BLaER1 (cell line): ENCODE data around the gene TTC39B.
"Not testable (repeated sequence)": the region's sequence is repeated elsewhere in the genome, so short reads cannot be mapped to it uniquely, and the experiment has no call there.

Experiments used
- H3K27ac ChIP-seq: shearing (Covaris generic); formaldehyde crosslinking; 2 replicates; pipeline ENCODE4 v1.8.1; 2022
- H3K27me3 ChIP-seq: shearing (Covaris generic); formaldehyde crosslinking; 2 replicates; pipeline ENCODE4 v1.8.1; 2022
- H3K36me3 ChIP-seq: shearing (Covaris generic); formaldehyde crosslinking; 2 replicates; pipeline ENCODE4 v1.8.1; 2022
- H3K4me1 ChIP-seq: shearing (Covaris generic); formaldehyde crosslinking; 2 replicates; pipeline ENCODE4 v1.8.1; 2022
- H3K4me2 ChIP-seq: shearing (Covaris generic); formaldehyde crosslinking; 2 replicates; pipeline ENCODE4 v1.8.1; 2022
- H3K4me3 ChIP-seq: shearing (Covaris generic); formaldehyde crosslinking; 2 replicates; pipeline ENCODE4 v1.8.1; 2022
- H3K9ac ChIP-seq: shearing (Covaris generic); formaldehyde crosslinking; 2 replicates; pipeline ENCODE4 v1.8.1; 2022
- H3K9me3 ChIP-seq: shearing (Covaris generic); formaldehyde crosslinking; 2 replicates; pipeline ENCODE4 v1.8.1; 2022
- H4K20me1 ChIP-seq: shearing (Covaris generic); formaldehyde crosslinking; 2 replicates; pipeline ENCODE4 v1.8.1; 2022
- Cebpa-rat ChIP-seq: shearing (Covaris generic); IDR thresholded peaks from 2 replicates; pipeline ENCODE4 v1.8.1; 2022

The TTC39B gene

GRCh38 chr9:15235658-15236057, 71.4 kb downstream of the TTC39B start:
- Histone ChIP-seq H4K20me1 (no peaks in the 10 kb centered on the region), H3K4me1 (peaks cover 8% of the 10 kb centered on the region), H3K9me3 (peaks cover 56% of the 10 kb centered on the region), H3K4me2 (no peak overlapping the region), H3K27ac (no peak overlapping the region), H3K27me3 (no peaks in the 10 kb centered on the region), H3K36me3 (no peaks in the 10 kb centered on the region), H3K4me3 (no peak overlapping the region), H3K9ac (no peak overlapping the region)
- TF ChIP-seq Cebpa-rat: no peak

- H3K9ac ChIP-seq, H4K20me1 ChIP-seq, H3K27me3 ChIP-seq: not testable (repeated sequence)
Measured at GRCh38 chr9:15233941-15234490, 73.0 kb downstream of the TTC39B start.

GRCh38 chr9:15232706-15233280, 74.2 kb downstream of the TTC39B start:
- H4K20me1 ChIP-seq, H3K27ac ChIP-seq, H3K4me3 ChIP-seq, H3K27me3 ChIP-seq, H3K4me1 ChIP-seq, H3K4me2 ChIP-seq, H3K36me3 ChIP-seq, H3K9ac ChIP-seq: not testable (repeated sequence)
- peaks cover 52% of the 10 kb centered on the region for H3K9me3 ChIP-seq

More at GRCh38 chr9:15233941-15234490, 73.0 kb downstream of the TTC39B start:
- not testable (repeated sequence) for H3K27ac ChIP-seq, H3K4me2 ChIP-seq, H3K4me3 ChIP-seq, H3K36me3 ChIP-seq, H3K4me1 ChIP-seq
- H3K9me3 ChIP-seq: peaks cover 56% of the 10 kb centered on the region

GRCh38 chr9:15231788-15232635, 75.0 kb downstream of the TTC39B start:
- no peaks in the 10 kb centered on the region for H3K36me3 ChIP-seq
- H3K4me1 ChIP-seq: no peaks in the 10 kb centered on the region
- H3K4me3 ChIP-seq: no peak overlapping the region
- no peak overlapping the region for H3K9ac ChIP-seq
- no peaks in the 10 kb centered on the region for H4K20me1 ChIP-seq
- no peak overlapping the region for H3K4me2 ChIP-seq
- no peak for TF ChIP-seq Cebpa-rat
- H3K27me3 ChIP-seq: no peaks in the 10 kb centered on the region
- H3K9me3 ChIP-seq: peaks cover 44% of the 10 kb centered on the region
- H3K27ac ChIP-seq: no peak overlapping the region

GRCh38 chr9:15229409-15229808, 77.6 kb downstream of the TTC39B start:
- Histone ChIP-seq H3K4me2 (no peak overlapping the region), H4K20me1 (no peaks in the 10 kb centered on the region), H3K4me3 (no peak overlapping the region), H3K4me1 (no peaks in the 10 kb centered on the region), H3K9ac (no peak overlapping the region), H3K27me3 (no peaks in the 10 kb centered on the region), H3K9me3 (peaks cover 26% of the 10 kb centered on the region), H3K36me3 (no peaks in the 10 kb centered on the region), H3K27ac (no peak overlapping the region)
- TF ChIP-seq Cebpa-rat: no peak

GRCh38 chr9:15227491-15227890, 79.5 kb downstream of the TTC39B start:
- Histone ChIP-seq H3K36me3 (no peaks in the 10 kb centered on the region), H3K9ac (no peak overlapping the region), H3K4me2 (no peak overlapping the region), H3K9me3 (peaks cover 8% of the 10 kb centered on the region; the same call in 1 of the 2 replicates), H3K27me3 (no peaks in the 10 kb centered on the region), H4K20me1 (no peaks in the 10 kb centered on the region), H3K4me3 (no peak overlapping the region), H3K4me1 (no peaks in the 10 kb centered on the region), H3K27ac (no peak overlapping the region)
- TF ChIP-seq Cebpa-rat: no peak

- Histone ChIP-seq H3K27me3 (no peaks in the 10 kb centered on the region), H3K36me3 (no peaks in the 10 kb centered on the region), H3K9me3 (no peaks in the 10 kb centered on the region), H4K20me1 (no peaks in the 10 kb centered on the region), H3K27ac (no peak overlapping the region), H3K4me2 (no peak overlapping the region), H3K4me1 (no peaks in the 10 kb centered on the region), H3K9ac (no peak overlapping the region), H3K4me3 (no peak overlapping the region)
- TF ChIP-seq Cebpa-rat: no peak
Measured at GRCh38 chr9:15225564-15226126, 81.4 kb downstream of the TTC39B start.

GRCh38 chr9:15222313-15222712, 84.7 kb downstream of the TTC39B start:
- Histone ChIP-seq H3K4me3 (no peak overlapping the region), H3K4me1 (no peaks in the 10 kb centered on the region), H4K20me1 (no peaks in the 10 kb centered on the region), H3K9me3 (no peaks in the 10 kb centered on the region), H3K36me3 (no peaks in the 10 kb centered on the region), H3K9ac (no peak overlapping the region), H3K27me3 (no peaks in the 10 kb centered on the region), H3K4me2 (no peak overlapping the region), H3K27ac (no peak overlapping the region)
- no peak for TF ChIP-seq Cebpa-rat

GRCh38 chr9:15221746-15222145, 85.3 kb downstream of the TTC39B start:
- Histone ChIP-seq H3K27ac (no peak overlapping the region), H3K4me3 (no peak overlapping the region), H3K9me3 (no peaks in the 10 kb centered on the region), H3K27me3 (no peaks in the 10 kb centered on the region), H3K4me2 (no peak overlapping the region), H3K36me3 (no peaks in the 10 kb centered on the region), H3K9ac (no peak overlapping the region), H3K4me1 (no peaks in the 10 kb centered on the region), H4K20me1 (no peaks in the 10 kb centered on the region)
- no peak for TF ChIP-seq Cebpa-rat

- TF ChIP-seq Cebpa-rat: no peak
Measured at GRCh38 chr9:15220658-15221318, 86.2 kb downstream of the TTC39B start.

More at GRCh38 chr9:15220658-15221318, 86.2 kb downstream of the TTC39B start:
- Histone ChIP-seq H3K36me3 (no peaks in the 10 kb centered on the region), H3K4me2 (no peak overlapping the region), H3K27me3 (no peaks in the 10 kb centered on the region), H3K27ac (no peak overlapping the region), H3K4me1 (no peaks in the 10 kb centered on the region), H3K9me3 (no peaks in the 10 kb centered on the region), H3K9ac (no peak overlapping the region), H3K4me3 (no peak overlapping the region), H4K20me1 (no peaks in the 10 kb centered on the region)
